GM13977 (cell line): ENCODE measurements around the gene CENPN.

Experiments
- DNase-seq: peaks from one replicate; pipeline ENCODE4 v3.0.0; 2012; ENCODE audit warnings: low spot score
- in situ Hi-C: fragments of 300-500 bp; cut with MboI; formaldehyde crosslinking; loops from one replicate; pipeline ENCODE4 v1.12.0; 2022; ENCODE audit warnings: low sequenced_read_pairs, low pct_unique_long_range_greater_than_20kb, mixed read lengths, inconsistent platforms; ENCODE audit not compliant: unreplicated experiment
- TF ChIP-seq, protein P1 (sequence below): IDR thresholded peaks from 2 replicates; pipeline ENCODE4 v1.5.1; 2012; ENCODE audit warnings: mild to moderate bottlenecking, control low read depth; ENCODE audit not compliant: insufficient read depth; ENCODE audit errors: extremely low read depth, missing control alignments

CENPN gene

GRCh38 chr16:80990577-80990976 is 16.4 kb upstream of the CENPN start:
- TF ChIP-seq, protein P1, sequence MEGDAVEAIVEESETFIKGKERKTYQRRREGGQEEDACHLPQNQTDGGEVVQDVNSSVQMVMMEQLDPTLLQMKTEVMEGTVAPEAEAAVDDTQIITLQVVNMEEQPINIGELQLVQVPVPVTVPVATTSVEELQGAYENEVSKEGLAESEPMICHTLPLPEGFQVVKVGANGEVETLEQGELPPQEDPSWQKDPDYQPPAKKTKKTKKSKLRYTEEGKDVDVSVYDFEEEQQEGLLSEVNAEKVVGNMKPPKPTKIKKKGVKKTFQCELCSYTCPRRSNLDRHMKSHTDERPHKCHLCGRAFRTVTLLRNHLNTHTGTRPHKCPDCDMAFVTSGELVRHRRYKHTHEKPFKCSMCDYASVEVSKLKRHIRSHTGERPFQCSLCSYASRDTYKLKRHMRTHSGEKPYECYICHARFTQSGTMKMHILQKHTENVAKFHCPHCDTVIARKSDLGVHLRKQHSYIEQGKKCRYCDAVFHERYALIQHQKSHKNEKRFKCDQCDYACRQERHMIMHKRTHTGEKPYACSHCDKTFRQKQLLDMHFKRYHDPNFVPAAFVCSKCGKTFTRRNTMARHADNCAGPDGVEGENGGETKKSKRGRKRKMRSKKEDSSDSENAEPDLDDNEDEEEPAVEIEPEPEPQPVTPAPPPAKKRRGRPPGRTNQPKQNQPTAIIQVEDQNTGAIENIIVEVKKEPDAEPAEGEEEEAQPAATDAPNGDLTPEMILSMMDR: no peak
- no peak for DNase-seq
- in situ Hi-C loops: no loop called here

DNA sequence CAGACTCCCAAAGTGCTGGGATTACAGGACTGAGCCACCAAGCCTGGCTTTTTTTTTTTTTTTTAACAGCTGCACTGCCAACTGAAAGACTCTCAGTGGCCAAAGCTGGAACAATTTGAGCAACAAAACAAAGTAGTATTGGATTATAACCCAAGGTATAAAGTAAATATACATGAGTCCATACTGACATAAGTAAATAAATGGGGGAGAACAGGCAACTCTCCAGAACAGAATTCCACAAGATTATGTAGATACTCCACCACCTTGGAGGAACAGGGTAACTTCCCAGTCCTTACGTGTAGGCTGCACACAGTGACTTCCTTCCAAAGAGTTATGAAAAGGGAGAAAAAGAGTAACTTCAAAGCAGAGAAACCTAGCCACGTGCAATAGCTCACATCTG is 16.0 kb upstream of the CENPN start:
- TF ChIP-seq, protein P1: no peak
- in situ Hi-C loops: no loop called here
- no peak for DNase-seq

DNA sequence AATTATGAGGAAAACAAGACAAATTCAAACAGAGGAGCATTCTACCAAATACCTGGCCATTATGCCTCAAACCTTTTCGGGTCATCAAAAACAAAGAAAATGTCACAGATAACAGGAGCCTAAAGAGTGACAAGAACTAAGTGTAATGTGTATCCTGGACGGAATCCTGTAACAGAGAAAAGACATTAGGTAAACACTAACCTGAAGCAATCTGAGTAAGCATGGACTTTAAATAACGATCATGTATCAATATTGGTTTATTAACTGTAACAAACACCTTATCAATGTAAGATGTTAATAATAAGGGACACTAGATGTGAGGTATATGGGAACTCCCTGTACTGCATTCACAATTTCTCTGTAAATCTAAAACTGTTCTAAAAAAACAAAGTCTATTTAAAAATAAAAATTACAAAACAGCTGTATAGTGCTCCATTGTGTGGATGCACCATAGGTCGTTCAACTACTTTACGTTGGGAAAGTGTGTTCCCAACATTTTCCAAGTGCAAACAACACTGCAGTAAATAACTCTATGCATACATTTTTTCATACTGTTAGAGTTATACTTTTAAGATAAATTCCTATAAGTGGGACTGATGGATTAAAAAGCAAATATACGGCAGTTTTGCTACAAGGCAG is 15.1 kb upstream of the CENPN start:
- DNase-seq: no peak
- in situ Hi-C loops: no loop called here
- TF ChIP-seq, protein P1: no peak

- no peak for DNase-seq
- TF ChIP-seq, protein P1: no peak
- in situ Hi-C loops: no loop called here
Measured at GRCh38 chr16:80992676-80993293, 14.2 kb upstream of the CENPN start.

DNA sequence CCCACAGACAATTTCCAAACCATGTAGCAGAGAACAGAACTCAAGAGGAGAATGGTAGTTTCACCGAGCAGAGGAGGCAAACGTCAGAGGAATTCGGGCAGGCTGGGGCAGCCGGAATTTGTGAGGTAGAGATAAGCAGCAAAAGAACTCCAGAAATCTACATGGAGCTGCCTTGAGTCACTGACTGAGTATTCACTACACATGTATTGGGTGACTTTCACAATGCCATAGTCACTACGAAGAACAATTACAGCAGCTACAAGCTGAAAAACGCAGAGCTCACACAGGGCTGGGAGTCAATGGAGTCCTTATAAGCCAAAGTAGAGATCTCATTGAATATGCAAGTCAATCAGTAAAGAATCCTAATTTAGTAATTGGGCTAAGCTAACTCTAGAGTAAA is 13.7 kb upstream of the CENPN start:
- no peak for DNase-seq
- in situ Hi-C loops: no loop called here

DNA sequence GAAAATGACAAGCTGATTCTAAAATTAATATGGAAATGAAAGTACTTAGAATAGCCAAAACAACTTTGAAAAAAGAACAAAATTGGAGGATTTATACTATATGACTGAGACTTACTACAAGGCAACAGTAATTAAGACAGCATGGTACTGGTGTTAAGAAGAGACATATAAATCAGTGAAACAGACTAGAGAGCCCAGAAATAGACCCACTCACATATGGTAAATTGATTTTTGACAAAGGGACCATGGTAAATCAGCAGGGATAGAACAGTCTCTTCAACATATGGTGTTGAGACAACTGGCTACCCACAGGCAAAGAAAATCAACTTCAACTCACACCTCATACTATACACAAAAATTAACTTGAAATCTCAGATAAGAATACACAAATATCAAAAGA is 13.2 kb upstream of the CENPN start:
- in situ Hi-C loops: no loop called here
- TF ChIP-seq, protein P1: no peak
- DNase-seq: no peak

More for the DNA sequence above, 13.7 kb upstream of the CENPN start:
- TF ChIP-seq, protein P1: no peak
